Activated naive CD8-positive, alpha-beta T cell treated with anti-CD3 and anti-CD28 coated beads, Interleukin-2, amount 10 ng/mL, durations not matched to agents 7 days and 5 days (primary cell): Measurements from ENCODE around the gene TSSK3. TPM values are rescaled to one million over a fixed set of nuclear protein-coding genes. Genes with fewer than 3 reads are reported as not detected.

ENCODE experiments used
- ATAC-seq: fragments of 150-1000 bp; cut with Tn5 transposase; one replicate; pipeline ENCODE4 v1.10.0; 2021; ENCODE audit warnings: low read depth, moderate library complexity
- POLR2A ChIA-PET: fragments of 350-600 bp; sonication (Branson Sonifier 250); formaldehyde crosslinking; loops from one replicate; lab custom pipeline; 2021; ENCODE audit warnings: antibody characterized with exemption; lab: Charles Lee
- DNase-seq: peaks from one replicate; pipeline ENCODE4 v3.0.0; 2021
- H3K27ac Mint-ChIP-seq: one replicate; pipeline ENCODE4 v1.8.0; 2022; ENCODE audit warnings: mild to moderate bottlenecking, mixed read lengths
- H3K27me3 Mint-ChIP-seq: one replicate; pipeline ENCODE4 v1.8.0; 2022; ENCODE audit warnings: mild to moderate bottlenecking, moderate library complexity, mixed read lengths
- H3K36me3 Mint-ChIP-seq: one replicate; pipeline ENCODE4 v1.8.0; 2021; ENCODE audit warnings: mild to moderate bottlenecking, mixed read lengths
- H3K4me1 Mint-ChIP-seq: one replicate; pipeline ENCODE4 v1.8.0; 2021; ENCODE audit warnings: mixed read lengths
- H3K4me3 Mint-ChIP-seq: one replicate; pipeline ENCODE4 v1.8.0; 2022; ENCODE audit warnings: mild to moderate bottlenecking, moderate library complexity, mixed read lengths
- H3K9me3 Mint-ChIP-seq: one replicate; pipeline ENCODE4 v1.8.0; 2021; ENCODE audit warnings: mixed read lengths
- total RNA-seq, 2 experiments: library from RNA; stranded (reverse); gene quantifications; one replicate each; pipeline ENCODE4 v1.2.3, GENCODE V29; 2021

TSSK3 gene
- total RNA-seq, 2 experiments from 2014 or later: 0.51 to 1.6 TPM

DNA sequence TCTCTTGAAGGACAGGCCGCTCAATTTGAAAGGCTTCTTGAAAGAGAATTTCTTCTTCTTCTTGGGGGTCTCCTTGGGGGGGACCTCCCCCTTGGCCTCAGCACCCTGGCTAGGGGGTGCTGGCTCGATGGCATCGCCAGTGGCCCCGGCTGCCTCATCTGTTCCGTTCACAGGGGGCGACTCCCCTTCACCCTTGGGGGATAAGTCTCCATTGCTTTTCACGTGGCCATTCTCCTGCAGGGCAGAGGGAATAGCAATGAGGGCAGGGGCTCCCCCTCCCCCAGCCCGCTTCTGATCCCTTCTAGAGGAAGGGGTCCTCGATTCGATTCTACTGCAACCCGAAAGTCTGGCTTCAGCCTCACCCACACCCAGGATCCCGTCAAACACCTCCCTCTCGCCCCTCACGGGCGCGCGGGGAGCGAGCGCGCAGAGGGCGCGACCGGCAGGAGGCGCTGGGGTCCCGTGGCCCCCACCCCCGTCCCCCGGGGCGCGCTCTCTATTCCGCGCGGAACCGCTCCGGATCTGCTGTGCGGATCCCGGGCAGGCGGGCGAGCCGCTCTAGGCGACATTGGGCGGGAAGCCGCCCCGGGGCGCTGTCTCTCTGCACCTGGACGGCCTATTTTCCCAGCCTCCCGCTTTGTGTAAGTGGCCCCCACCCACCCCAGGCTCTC, 27.3 kb upstream of the TSSK3 start:
- Mint-ChIP-seq H3K36me3 (peaks cover 14% of the 10 kb centered on the region), H3K27ac (no peak overlapping the region), H3K27me3 (peaks cover 7% of the 10 kb centered on the region), H3K9me3 (no peaks in the 10 kb centered on the region), H3K4me1 (peaks cover 24% of the 10 kb centered on the region), H3K4me3 (peak overlapping the region; percentile 85)
- ATAC-seq (peak; percentile 38), DNase-seq (peak; percentile 74)
- POLR2A ChIA-PET: interaction anchor here (1.0 to 3.8 kb wide), 15 partner anchors 11 to 323 kb away, joined by 3 to 33 read pairs (median 9); partner anchors contain the start of genes HDAC1, IQCC and KPNA6

DNA sequence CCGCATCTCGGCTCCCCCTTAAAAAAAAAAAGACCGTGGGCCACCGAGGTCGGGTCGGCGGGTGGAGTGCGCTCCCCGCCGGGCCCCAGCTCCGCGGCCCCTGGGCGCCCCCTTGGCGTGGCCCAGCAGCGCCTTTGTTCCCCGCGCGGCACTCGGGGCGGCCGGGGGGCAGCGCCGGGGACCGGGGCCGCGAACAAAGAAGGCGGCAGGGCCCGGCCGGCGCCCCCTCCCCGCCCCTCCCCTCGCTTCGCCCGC, 26.9 kb upstream of the TSSK3 start:
- DNase-seq: no peak
- Mint-ChIP-seq H3K4me3 (no peak overlapping the region), H3K36me3 (peaks cover 14% of the 10 kb centered on the region), H3K27me3 (peaks cover 7% of the 10 kb centered on the region), H3K4me1 (peaks cover 24% of the 10 kb centered on the region), H3K27ac (no peak overlapping the region), H3K9me3 (no peaks in the 10 kb centered on the region)
- POLR2A ChIA-PET: interaction anchor here (0.9 to 3.8 kb wide), 26 partner anchors 10 to 547 kb away, joined by 3 to 33 read pairs (median 8); partner anchors contain the start of genes BSDC1, CCDC28B, FAM229A and HDAC1
- peak; percentile 19 for ATAC-seq

- peak; percentile 62 for ATAC-seq
- H3K4me3 Mint-ChIP-seq: peak within 1 kb of the TSS; percentile 85
- POLR2A ChIA-PET: interaction anchor here (0.6 to 3.8 kb wide), 34 partner anchors 9 to 547 kb away, joined by 3 to 33 read pairs (median 6); partner anchors contain the start of genes BSDC1, CCDC28B, FAM229A and HDAC1
- peaks cover 24% of the 10 kb centered on the region for H3K4me1 Mint-ChIP-seq
- H3K27ac Mint-ChIP-seq: no peak within 1 kb of the TSS
- peak; percentile 91 for DNase-seq
- H3K9me3 Mint-ChIP-seq: no peaks in the 10 kb centered on the region
- H3K36me3 Mint-ChIP-seq: peaks cover 12% of the 10 kb centered on the region
- peaks cover 7% of the 10 kb centered on the region for H3K27me3 Mint-ChIP-seq
Observed at GRCh38 chr1:32335790-32336590, 26.3 kb upstream of the TSSK3 start, which contains the start of gene MARCKSL1. MARCKSL1 (minus strand) TSS chr1:32336233; CDS start chr1:32336033, 200 bp downstream.

DNA sequence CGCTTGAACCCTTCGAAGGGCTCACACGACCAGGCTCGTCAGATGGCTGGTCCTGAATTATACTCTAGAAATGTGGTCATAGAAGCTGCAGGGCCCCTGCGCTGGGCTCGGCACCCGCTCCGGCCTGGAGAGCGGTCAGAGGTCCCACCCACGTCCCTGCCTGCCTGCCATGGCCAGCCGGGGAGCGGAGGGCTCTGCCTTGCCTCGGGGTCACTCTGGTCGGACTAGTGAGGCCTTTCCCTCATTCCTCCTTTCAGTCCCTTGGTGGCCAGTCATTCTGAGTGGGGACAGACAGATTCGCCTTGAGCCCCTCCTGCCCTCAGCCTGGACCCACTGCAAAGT, 25.8 kb upstream of the TSSK3 start:
- no peaks in the 10 kb centered on the region for H3K9me3 Mint-ChIP-seq
- POLR2A ChIA-PET: interaction anchor here (0.7 to 3.8 kb wide), 30 partner anchors 9 to 548 kb away, joined by 3 to 33 read pairs (median 8); partner anchors contain the start of genes BSDC1, CCDC28B, FAM229A and HDAC1
- no peak for ATAC-seq
- no peak for DNase-seq
- no peak overlapping the region for H3K27ac Mint-ChIP-seq
- peaks cover 24% of the 10 kb centered on the region for H3K4me1 Mint-ChIP-seq
- H3K36me3 Mint-ChIP-seq: peaks cover 8% of the 10 kb centered on the region
- H3K4me3 Mint-ChIP-seq: peak overlapping the region; percentile 54
- H3K27me3 Mint-ChIP-seq: peaks cover 7% of the 10 kb centered on the region

- POLR2A ChIA-PET: interaction anchor here (0.7 to 3.8 kb wide), 14 partner anchors 8 to 548 kb away, joined by 3 to 33 read pairs (median 9); partner anchors contain the start of genes BSDC1, HDAC1, IQCC and LCK
- Mint-ChIP-seq H3K27ac (no peak overlapping the region), H3K4me1 (peaks cover 21% of the 10 kb centered on the region), H3K36me3 (peaks cover 2% of the 10 kb centered on the region), H3K9me3 (no peaks in the 10 kb centered on the region), H3K27me3 (peaks cover 7% of the 10 kb centered on the region), H3K4me3 (peak overlapping the region; percentile 54)
- ATAC-seq (peak; percentile 24), DNase-seq (peak; percentile 47)
Observed at GRCh38 chr1:32336963-32337675, 25.2 kb upstream of the TSSK3 start.

DNA sequence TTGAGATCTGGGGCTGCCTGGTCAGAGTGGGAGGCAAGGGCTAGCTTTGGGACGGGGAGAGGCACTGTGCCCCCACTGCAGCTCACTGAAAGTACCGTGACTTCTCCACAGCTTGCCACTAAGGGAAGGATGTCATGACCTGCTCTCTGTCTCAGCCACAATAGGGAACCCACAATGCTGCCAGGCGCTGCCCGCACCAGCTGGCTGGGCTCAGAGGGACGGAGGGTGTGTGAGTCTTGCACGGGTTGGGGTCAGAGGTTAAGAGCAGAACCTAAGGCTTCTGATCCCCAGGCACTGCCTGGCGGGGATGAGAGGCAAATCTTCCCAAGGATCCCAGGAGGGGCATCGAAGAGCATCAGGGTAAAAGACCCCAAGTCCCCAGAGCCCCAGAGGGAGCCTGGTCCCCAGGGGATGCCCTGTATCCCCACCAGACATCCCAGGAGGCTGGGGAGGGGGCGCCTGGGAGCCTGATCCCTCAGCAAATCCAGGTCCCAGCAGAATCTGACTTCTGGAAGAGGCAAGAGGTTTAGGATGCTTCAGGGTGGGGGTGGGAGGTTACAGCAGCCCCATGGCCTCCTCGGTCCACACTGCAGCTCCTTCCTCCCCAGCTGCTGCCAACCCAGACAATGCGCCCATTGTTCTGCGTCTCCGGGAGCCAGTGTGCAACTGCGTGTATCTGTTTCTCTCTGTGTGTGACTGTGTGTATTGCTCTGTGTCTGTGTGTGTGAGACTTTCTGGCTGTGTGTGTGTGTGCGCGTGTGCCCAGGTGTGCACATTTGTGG, 24.3 kb upstream of the TSSK3 start:
- no peaks in the 10 kb centered on the region for H3K9me3 Mint-ChIP-seq
- peaks cover 2% of the 10 kb centered on the region for H3K36me3 Mint-ChIP-seq
- POLR2A ChIA-PET: interaction anchor here (0.7 to 3.8 kb wide), 5 partner anchors 7 to 88 kb away, joined by 3 to 33 read pairs (median 14); partner anchors contain the start of genes HDAC1 and LCK
- peak overlapping the region; percentile 68 for H3K27ac Mint-ChIP-seq
- peaks cover 27% of the 10 kb centered on the region for H3K4me1 Mint-ChIP-seq
- peaks cover 7% of the 10 kb centered on the region for H3K27me3 Mint-ChIP-seq
- ATAC-seq (no peak), DNase-seq (no peak)
- peak overlapping the region; percentile 54 for H3K4me3 Mint-ChIP-seq

- ATAC-seq: no peak
- DNase-seq: no peak
- Mint-ChIP-seq H3K27ac (peak overlapping the region; percentile 28), H3K4me3 (no peak overlapping the region), H3K36me3 (peaks cover under 1% of the 10 kb centered on the region), H3K9me3 (no peaks in the 10 kb centered on the region), H3K4me1 (peaks cover 28% of the 10 kb centered on the region), H3K27me3 (peaks cover 7% of the 10 kb centered on the region)
- POLR2A ChIA-PET: interaction anchor here (1.5 to 3.8 kb wide), 2 partner anchors 13 to 17 kb away, joined by 3 to 33 read pairs; no protein-coding TSS in a partner anchor
Observed at GRCh38 chr1:32338637-32339145, 23.6 kb upstream of the TSSK3 start.

DNA sequence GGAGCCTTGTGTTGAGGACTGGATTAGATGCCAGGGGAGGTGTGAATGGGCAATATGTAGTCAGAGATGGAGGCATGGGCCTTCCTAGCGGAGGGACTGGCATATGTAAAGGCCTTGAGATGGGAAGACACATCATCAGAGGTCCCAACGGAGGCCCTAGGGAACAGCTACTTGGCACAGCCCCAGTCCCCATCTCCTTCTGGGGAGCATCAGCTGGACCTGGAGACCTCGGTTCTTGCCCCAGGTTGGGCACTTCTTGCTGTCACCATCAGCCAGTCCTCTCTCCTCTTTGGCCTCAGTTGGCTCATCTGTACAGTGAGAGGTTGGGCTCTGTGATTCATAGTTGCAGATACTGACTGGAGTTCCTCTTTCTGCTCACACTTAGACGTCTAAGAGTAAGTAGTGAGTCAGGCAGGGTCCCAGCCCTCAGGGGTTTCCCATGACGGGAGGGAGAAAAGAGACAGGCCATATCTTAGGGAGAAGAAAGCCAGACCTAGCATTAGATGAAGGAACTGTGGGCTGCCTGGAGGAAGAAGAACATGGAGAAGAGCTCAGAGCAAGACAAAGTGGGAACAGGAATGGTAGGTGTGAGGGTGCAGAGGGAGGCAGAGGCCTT, 22.9 kb upstream of the TSSK3 start:
- DNase-seq: no peak
- Mint-ChIP-seq H3K4me1 (peaks cover 28% of the 10 kb centered on the region), H3K36me3 (no peaks in the 10 kb centered on the region), H3K27me3 (peaks cover 7% of the 10 kb centered on the region), H3K27ac (peak overlapping the region; percentile 1), H3K9me3 (no peaks in the 10 kb centered on the region), H3K4me3 (no peak overlapping the region)
- ATAC-seq: no peak
- POLR2A ChIA-PET: no interaction called here

GRCh38 chr1:32341186-32341757, 21.1 kb upstream of the TSSK3 start:
- no peak for DNase-seq
- H3K27me3 Mint-ChIP-seq: peaks cover 12% of the 10 kb centered on the region
- H3K27ac Mint-ChIP-seq: no peak overlapping the region
- H3K4me3 Mint-ChIP-seq: no peak overlapping the region
- POLR2A ChIA-PET: interaction anchor here (0.5 to 1.3 kb wide), 2 partner anchors 19 to 61 kb away, joined by 3 to 4 read pairs; no protein-coding TSS in a partner anchor
- peaks cover 34% of the 10 kb centered on the region for H3K4me1 Mint-ChIP-seq
- no peaks in the 10 kb centered on the region for H3K36me3 Mint-ChIP-seq
- H3K9me3 Mint-ChIP-seq: no peaks in the 10 kb centered on the region
- no peak for ATAC-seq

- Mint-ChIP-seq H3K4me1 (peaks cover 33% of the 10 kb centered on the region), H3K27ac (no peak overlapping the region), H3K9me3 (no peaks in the 10 kb centered on the region), H3K36me3 (no peaks in the 10 kb centered on the region), H3K27me3 (peaks cover 15% of the 10 kb centered on the region), H3K4me3 (no peak overlapping the region)
- POLR2A ChIA-PET: interaction anchor here (0.5 to 1.3 kb wide), 2 partner anchors 18 to 61 kb away, joined by 3 to 4 read pairs; no protein-coding TSS in a partner anchor
- ATAC-seq: no peak
- DNase-seq: no peak
Observed at GRCh38 chr1:32341971-32342370, 20.4 kb upstream of the TSSK3 start.

GRCh38 chr1:32342704-32343103, 19.6 kb upstream of the TSSK3 start:
- H3K4me3 Mint-ChIP-seq: peak overlapping the region; percentile 5
- no peaks in the 10 kb centered on the region for H3K36me3 Mint-ChIP-seq
- no peak for DNase-seq
- peaks cover 13% of the 10 kb centered on the region for H3K27me3 Mint-ChIP-seq
- no peak overlapping the region for H3K27ac Mint-ChIP-seq
- ATAC-seq: no peak
- peaks cover 26% of the 10 kb centered on the region for H3K4me1 Mint-ChIP-seq
- H3K9me3 Mint-ChIP-seq: no peaks in the 10 kb centered on the region
- POLR2A ChIA-PET: interaction anchor here (1.3 kb wide), 1 partner anchor 17 kb away, joined by 4 read pairs; no protein-coding TSS in a partner anchor
